NCI-H1105 treated with DMSO at 0.1 percent for 48 hours (cell line): ENCODE results near the gene SPIN1.

Experiments
- DNase-seq: peaks from one replicate; lab custom pipeline; 2025; lab: John Stamatoyannopoulos, UW

The SPIN1 gene

GRCh38 chr9:88498880-88499279, 110.6 kb downstream of the SPIN1 start:
- no peak for DNase-seq

GRCh38 chr9:88501086-88501485, 112.8 kb downstream of the SPIN1 start:
- DNase-seq: no peak

- no peak for DNase-seq
Observed at GRCh38 chr9:88502552-88503034, 114.3 kb downstream of the SPIN1 start.

- DNase-seq: no peak
Observed at GRCh38 chr9:88503081-88503844, 115.0 kb downstream of the SPIN1 start.

GRCh38 chr9:88503845-88504764, 115.9 kb downstream of the SPIN1 start:
- DNase-seq: no peak

GRCh38 chr9:88508326-88508725, 120.1 kb downstream of the SPIN1 start:
- DNase-seq: no peak

- no peak for DNase-seq
Observed at GRCh38 chr9:88511906-88512305, 123.7 kb downstream of the SPIN1 start.

- DNase-seq: no peak
Observed at GRCh38 chr9:88514247-88514646, 126.0 kb downstream of the SPIN1 start.

- no peak for DNase-seq
Observed at GRCh38 chr9:88521308-88521707, 133.1 kb downstream of the SPIN1 start.

- no peak for DNase-seq
Observed at GRCh38 chr9:88522360-88522759, 134.1 kb downstream of the SPIN1 start.

- DNase-seq: no peak
Observed at GRCh38 chr9:88523056-88523455, 134.8 kb downstream of the SPIN1 start.

- DNase-seq: no peak
Observed at GRCh38 chr9:88524911-88525310, 136.7 kb downstream of the SPIN1 start.

- DNase-seq: no peak
Observed at GRCh38 chr9:88527618-88528017, 139.4 kb downstream of the SPIN1 start.
